HG03460 (cell line): ENCODE results near the gene NXPH4.

Source experiments
- ATAC-seq: cut with Tn5 transposase; IDR thresholded peaks from one replicate; pipeline ENCODE4 v1.9.1; 2021; ENCODE audit not compliant: unreplicated experiment

Gene NXPH4

DNA sequence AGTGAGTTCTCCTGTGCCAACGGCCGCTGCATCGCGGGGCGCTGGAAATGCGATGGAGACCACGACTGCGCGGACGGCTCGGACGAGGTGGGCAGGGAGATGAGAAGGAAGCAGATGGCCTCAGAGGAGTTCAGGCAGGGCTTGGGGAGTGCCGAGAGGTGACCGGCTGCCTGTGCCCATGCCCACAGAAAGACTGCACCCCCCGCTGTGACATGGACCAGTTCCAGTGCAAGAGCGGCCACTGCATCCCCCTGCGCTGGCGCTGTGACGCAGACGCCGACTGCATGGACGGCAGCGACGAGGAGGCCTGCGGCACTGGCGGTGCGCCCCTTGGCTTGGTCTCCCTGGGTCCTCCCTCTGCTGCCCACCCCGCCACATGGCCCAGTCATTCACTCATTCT is 13.4 kb upstream of the NXPH4 start:
- no peak for ATAC-seq

- ATAC-seq, result no peak
These were observed 12.8 kb upstream of the NXPH4 start for GRCh38 chr12:57203791-57204190.

- ATAC-seq, result no peak
These were observed 12.1 kb upstream of the NXPH4 start for GRCh38 chr12:57204454-57204853.

DNA sequence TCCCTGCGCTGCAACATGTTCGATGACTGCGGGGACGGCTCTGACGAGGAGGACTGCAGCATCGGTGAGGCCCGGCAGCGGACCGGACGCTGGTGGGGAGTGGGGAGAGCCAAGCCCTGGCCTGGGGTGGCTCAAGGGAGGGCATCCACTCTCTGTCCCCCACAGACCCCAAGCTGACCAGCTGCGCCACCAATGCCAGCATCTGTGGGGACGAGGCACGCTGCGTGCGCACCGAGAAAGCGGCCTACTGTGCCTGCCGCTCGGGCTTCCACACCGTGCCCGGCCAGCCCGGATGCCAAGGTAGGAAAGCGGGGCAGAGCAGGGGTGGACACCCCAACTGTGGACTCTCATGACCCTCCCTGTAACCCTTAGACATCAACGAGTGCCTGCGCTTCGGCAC is 11.4 kb upstream of the NXPH4 start:
- ATAC-seq, result no peak

- ATAC-seq, result no peak
These were observed 10.7 kb upstream of the NXPH4 start for GRCh38 chr12:57205931-57206330.

DNA sequence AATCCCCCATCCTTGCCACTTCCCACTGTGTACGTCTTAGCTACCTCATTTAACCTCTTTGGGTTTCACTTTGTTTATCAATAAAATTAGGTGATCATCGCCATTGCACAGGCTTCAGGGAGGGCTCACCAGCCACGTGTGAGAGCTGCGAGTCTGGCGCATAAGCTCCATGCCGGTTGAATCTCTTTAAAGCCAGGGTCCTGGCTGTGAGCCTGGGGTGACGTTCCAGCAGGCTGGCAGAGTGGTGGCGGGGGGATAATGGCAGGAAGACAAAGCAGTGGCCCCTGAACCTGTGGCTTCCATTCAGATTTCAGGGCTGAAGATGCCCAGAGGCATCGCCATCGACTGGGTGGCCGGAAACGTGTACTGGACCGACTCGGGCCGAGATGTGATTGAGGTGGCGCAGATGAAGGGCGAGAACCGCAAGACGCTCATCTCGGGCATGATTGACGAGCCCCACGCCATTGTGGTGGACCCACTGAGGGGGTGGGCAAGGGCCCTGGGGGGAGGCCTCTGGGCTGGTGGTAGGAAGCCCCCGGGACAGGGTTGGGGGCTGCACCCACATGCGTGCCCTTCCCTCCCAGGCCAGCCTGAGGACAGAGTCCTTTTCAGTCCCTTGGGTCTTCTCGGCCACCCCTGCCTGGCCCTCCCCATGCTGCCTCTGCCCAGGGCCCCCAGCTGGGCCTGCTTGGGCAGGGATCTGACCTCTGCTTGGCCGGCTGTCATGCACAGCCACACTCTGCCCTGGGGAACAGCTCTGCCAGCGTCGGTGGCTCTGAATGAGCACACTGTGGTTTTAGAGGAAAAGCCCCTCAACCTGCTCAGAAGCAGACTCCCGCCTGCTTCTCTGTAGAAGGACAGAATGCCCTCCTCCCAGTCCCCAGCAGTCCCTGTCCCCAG is 8.6 kb upstream of the NXPH4 start:
- ATAC-seq, result no peak

GRCh38 chr12:57208631-57209282 is 7.8 kb upstream of the NXPH4 start:
- ATAC-seq, result no peak

- ATAC-seq, result no peak
These were observed 6.7 kb upstream of the NXPH4 start for GRCh38 chr12:57209916-57210315.

DNA sequence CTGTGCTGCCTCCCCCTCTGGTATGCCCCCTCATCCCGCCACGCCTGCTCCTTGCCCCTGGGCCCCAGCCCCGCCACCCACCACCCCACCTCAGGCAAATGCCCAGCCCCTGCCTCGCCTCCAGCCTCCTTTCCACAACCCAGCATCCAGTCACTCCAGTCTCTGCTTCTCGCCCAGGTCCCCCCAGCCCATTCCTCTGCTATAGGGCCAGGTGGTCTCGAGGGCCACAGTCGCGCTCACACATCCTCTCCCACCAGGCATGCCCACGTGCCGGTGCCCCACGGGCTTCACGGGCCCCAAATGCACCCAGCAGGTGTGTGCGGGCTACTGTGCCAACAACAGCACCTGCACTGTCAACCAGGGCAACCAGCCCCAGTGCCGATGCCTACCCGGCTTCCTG is 6.1 kb upstream of the NXPH4 start:
- no peak for ATAC-seq

- ATAC-seq, result no peak
These were observed 5.5 kb upstream of the NXPH4 start for GRCh38 chr12:57210926-57211692.

- no peak for ATAC-seq
These were observed 4.5 kb upstream of the NXPH4 start for GRCh38 chr12:57211791-57212700.

DNA sequence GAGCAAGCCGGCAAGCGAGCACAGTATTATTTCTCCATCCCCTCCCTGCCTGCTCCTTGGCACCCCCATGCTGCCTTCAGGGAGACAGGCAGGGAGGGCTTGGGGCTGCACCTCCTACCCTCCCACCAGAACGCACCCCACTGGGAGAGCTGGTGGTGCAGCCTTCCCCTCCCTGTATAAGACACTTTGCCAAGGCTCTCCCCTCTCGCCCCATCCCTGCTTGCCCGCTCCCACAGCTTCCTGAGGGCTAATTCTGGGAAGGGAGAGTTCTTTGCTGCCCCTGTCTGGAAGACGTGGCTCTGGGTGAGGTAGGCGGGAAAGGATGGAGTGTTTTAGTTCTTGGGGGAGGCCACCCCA is 3.9 kb upstream of the NXPH4 start:
- no peak for ATAC-seq

DNA sequence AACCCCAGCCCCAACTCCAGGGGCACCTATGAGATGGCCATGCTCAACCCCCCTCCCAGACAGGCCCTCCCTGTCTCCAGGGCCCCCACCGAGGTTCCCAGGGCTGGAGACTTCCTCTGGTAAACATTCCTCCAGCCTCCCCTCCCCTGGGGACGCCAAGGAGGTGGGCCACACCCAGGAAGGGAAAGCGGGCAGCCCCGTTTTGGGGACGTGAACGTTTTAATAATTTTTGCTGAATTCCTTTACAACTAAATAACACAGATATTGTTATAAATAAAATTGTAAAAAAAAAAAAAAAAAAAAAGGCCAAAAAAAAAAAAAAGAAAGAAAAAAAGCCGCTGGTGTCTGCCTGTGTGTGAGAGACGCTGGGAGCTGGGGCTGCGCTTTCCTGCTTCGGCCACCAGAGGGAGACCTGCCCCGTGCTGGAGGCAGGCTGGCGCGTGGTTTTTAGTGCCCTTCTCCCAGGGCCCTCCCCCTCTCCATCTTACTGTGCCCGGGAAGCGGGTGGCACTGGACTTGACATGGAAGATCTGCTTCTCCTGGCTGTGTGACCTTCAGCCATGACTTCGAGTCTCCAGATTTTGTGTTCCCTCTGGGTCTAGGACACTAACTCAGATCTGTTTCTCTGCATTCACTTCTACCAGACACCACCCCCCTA is 3.4 kb upstream of the NXPH4 start:
- ATAC-seq, result no peak

DNA sequence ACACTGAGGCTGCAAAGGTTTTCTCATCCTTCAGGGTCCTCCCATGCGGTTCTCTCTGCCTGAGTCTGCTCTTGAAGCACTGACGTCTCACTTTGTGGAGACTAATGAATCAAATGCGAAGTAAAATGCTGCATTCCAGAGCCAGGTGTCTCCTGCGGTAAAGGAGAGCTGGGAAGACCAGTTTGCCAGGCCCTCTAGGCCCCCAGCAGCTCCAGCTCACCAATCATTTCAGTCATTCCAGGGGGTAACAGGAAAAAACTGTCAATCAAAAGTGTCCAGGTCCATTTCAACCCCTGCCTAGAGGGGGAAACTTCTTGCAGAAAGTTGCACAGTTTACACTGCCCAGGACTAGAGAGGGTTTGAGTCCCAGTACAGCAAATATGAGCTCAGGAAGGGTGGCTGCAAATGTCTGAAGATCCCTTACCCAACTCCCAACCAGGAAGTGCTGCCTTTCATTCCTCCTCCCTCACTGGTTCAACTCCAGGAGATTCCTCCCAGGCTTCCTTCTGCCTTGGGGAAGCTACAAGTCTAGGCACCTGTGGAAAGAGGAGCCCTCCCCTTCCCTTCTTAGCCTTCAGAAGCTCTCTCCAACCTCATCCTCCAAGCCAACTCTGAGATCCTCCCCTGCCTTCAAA is 2.7 kb upstream of the NXPH4 start:
- no peak for ATAC-seq

DNA sequence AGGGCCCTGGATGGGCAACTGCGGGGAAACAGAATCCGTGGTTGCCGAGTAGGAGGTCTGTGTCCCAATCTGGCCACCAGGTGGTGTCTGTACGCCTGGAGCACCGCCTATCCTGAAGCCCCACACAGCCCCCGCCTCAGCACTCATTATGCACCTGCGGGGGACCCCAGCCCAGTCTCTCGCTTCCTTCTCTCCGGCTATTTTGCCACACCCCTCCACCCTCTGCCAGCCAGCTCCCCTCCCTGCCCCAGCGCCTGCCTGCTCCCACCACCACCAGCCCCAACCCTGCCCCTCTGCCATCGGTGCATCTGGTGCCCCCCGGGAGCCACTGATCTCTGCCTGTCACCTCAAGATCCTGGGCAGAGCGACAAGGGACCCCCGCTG is 2.2 kb upstream of the NXPH4 start:
- no peak for ATAC-seq

DNA sequence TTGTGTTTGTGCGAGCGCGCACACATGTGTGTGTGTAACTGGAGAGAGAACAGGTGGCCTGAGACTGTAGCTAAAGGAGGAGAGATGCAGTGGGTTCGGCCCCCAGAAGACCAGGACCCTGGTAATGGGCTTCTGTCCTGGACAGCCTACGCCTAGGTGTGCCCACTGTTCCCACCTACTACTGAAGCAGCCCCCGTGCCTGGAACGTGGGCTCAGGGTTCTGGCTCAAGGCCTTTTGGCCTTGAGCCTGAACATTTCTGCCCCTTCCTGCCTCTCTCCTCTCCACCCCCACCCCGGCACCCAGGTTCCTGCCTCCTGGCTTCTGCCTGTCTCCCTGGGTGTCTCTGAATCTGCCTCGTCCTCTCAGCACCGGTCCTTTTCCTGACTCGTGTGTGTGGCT is 1.5 kb upstream of the NXPH4 start:
- no peak for ATAC-seq

DNA sequence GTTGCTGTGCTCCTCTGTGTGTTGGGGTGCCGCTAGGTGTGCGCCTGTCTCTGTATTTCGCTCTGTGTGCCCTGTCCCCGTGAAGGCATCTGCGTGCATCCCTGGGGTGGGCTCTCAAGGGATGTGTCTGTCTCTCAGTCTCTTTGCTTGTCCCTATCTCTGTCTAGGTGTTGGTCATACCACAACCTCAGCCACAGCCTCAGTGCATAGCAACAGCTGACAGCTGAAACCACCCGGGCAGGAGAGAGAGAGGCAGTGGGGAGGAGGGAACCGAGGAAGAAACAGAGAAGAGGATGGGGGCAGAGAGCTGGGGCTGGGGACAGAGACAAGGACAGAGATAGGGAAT is 953 bp upstream of the NXPH4 start:
- peak; percentile 68 for ATAC-seq

GRCh38 chr12:57216921-57217879 is 606 bp downstream of the NXPH4 start:
- no peak for ATAC-seq
